WTC11 (cell line): ENCODE data around the gene PCDHGC4.

Experiments
- TF ChIP-seq, protein P1 (sequence below): sonication (generic); formaldehyde crosslinking; IDR thresholded peaks from 2 replicates; pipeline ENCODE4 v1.8.1; 2023; ENCODE audit warnings: mild to moderate bottlenecking, missing genetic modification reagents, borderline replicate concordance
- TF ChIP-seq, protein P2 (sequence below): fragments of 200-600 bp; IDR thresholded peaks from 2 replicates; pipeline ENCODE4 v1.8.0; 2022; ENCODE audit warnings: antibody characterized with exemption
- TF ChIP-seq, protein P3 (sequence below): fragments of 250-450 bp; sonication (Bioruptor Pico); IDR thresholded peaks from 2 replicates; pipeline ENCODE4 v2.1.2; 2022; ENCODE audit warnings: mild to moderate bottlenecking, moderate library complexity

DNA sequence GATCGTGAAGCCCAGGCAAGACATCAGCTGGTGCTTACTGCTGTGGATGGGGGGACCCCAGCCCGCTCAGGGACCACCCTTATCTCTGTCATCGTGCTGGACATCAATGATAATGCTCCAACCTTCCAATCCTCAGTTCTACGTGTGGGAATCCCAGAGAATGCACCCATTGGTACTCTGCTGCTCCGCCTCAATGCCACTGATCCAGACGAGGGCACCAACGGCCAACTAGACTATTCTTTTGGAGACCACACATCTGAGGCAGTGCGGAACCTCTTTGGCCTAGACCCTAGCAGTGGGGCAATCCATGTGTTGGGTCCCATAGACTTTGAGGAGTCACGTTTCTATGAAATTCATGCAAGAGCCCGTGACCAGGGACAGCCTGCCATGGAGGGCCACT, 5.0 kb downstream of the PCDHGC4 start:
- TF ChIP-seq, protein P1, sequence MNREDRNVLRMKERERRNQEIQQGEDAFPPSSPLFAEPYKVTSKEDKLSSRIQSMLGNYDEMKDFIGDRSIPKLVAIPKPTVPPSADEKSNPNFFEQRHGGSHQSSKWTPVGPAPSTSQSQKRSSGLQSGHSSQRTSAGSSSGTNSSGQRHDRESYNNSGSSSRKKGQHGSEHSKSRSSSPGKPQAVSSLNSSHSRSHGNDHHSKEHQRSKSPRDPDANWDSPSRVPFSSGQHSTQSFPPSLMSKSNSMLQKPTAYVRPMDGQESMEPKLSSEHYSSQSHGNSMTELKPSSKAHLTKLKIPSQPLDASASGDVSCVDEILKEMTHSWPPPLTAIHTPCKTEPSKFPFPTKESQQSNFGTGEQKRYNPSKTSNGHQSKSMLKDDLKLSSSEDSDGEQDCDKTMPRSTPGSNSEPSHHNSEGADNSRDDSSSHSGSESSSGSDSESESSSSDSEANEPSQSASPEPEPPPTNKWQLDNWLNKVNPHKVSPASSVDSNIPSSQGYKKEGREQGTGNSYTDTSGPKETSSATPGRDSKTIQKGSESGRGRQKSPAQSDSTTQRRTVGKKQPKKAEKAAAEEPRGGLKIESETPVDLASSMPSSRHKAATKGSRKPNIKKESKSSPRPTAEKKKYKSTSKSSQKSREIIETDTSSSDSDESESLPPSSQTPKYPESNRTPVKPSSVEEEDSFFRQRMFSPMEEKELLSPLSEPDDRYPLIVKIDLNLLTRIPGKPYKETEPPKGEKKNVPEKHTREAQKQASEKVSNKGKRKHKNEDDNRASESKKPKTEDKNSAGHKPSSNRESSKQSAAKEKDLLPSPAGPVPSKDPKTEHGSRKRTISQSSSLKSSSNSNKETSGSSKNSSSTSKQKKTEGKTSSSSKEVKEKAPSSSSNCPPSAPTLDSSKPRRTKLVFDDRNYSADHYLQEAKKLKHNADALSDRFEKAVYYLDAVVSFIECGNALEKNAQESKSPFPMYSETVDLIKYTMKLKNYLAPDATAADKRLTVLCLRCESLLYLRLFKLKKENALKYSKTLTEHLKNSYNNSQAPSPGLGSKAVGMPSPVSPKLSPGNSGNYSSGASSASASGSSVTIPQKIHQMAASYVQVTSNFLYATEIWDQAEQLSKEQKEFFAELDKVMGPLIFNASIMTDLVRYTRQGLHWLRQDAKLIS = no peak
- TF ChIP-seq, protein P2, sequence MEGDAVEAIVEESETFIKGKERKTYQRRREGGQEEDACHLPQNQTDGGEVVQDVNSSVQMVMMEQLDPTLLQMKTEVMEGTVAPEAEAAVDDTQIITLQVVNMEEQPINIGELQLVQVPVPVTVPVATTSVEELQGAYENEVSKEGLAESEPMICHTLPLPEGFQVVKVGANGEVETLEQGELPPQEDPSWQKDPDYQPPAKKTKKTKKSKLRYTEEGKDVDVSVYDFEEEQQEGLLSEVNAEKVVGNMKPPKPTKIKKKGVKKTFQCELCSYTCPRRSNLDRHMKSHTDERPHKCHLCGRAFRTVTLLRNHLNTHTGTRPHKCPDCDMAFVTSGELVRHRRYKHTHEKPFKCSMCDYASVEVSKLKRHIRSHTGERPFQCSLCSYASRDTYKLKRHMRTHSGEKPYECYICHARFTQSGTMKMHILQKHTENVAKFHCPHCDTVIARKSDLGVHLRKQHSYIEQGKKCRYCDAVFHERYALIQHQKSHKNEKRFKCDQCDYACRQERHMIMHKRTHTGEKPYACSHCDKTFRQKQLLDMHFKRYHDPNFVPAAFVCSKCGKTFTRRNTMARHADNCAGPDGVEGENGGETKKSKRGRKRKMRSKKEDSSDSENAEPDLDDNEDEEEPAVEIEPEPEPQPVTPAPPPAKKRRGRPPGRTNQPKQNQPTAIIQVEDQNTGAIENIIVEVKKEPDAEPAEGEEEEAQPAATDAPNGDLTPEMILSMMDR = no peak
- TF ChIP-seq, protein P3, sequence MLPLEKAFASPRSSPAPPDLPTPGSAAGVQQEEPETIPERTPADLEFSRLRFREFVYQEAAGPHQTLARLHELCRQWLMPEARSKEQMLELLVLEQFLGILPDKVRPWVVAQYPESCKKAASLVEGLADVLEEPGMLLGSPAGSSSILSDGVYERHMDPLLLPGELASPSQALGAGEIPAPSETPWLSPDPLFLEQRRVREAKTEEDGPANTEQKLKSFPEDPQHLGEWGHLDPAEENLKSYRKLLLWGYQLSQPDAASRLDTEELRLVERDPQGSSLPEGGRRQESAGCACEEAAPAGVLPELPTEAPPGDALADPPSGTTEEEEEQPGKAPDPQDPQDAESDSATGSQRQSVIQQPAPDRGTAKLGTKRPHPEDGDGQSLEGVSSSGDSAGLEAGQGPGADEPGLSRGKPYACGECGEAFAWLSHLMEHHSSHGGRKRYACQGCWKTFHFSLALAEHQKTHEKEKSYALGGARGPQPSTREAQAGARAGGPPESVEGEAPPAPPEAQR = no peak
